K562 (cell line): Measurements from ENCODE around the gene PTPRF. TPM values are rescaled to one million over a fixed set of nuclear protein-coding genes. Genes with fewer than 3 reads are reported as not detected.

Experiments used
- BCLAF1 ChIP-seq, 2 experiments: fragments of 450-650 bp in 1 of 2; IDR thresholded peaks; 2 replicates each; pipeline ENCODE4 v1.6.1; 2011 to 2017; ENCODE audit warnings: low read depth in 2 of 2, antibody characterized with exemption in 1 of 2, borderline replicate concordance in 1 of 2, low read length in 1 of 2, mild to moderate bottlenecking in 1 of 2, mixed read lengths in 1 of 2; ENCODE audit not compliant: control insufficient read depth in 1 of 2
- CHD2 ChIP-seq: IDR thresholded peaks from 2 replicates; pipeline ENCODE4 v1.6.1; 2011; ENCODE audit warnings: low read depth, low read length
- ELF2 ChIP-seq: fragments of 250-450 bp; sonication (Bioruptor Pico); IDR thresholded peaks from 2 replicates; pipeline ENCODE4 v1.5.0; 2021; ENCODE audit warnings: mild to moderate bottlenecking
- HOMEZ ChIP-seq: fragments of 250-450 bp; sonication (Bioruptor Pico); IDR thresholded peaks from 2 replicates; pipeline ENCODE4 v1.4.0; 2020; ENCODE audit warnings: mild to moderate bottlenecking, moderate library complexity
- MAFK ChIP-seq: IDR thresholded peaks from 2 replicates; pipeline ENCODE4 v1.6.1; 2011; ENCODE audit warnings: low read length, improper control_type of control experiment
- NBN ChIP-seq: fragments of 450-650 bp; IDR thresholded peaks from 2 replicates; pipeline ENCODE4 v1.6.1; 2016; ENCODE audit warnings: low read depth, mild to moderate bottlenecking
- NCOA2 ChIP-seq, 2 experiments: fragments of 450-650 bp; IDR thresholded peaks; 2 replicates each; pipeline ENCODE4 v1.6.1; 2018; ENCODE audit warnings: mild to moderate bottlenecking in 2 of 2, moderate library complexity in 1 of 2; ENCODE audit not compliant: partially characterized antibody in 2 of 2
- SAP30 ChIP-seq: fragments of 200-600 bp; sonication (generic); IDR thresholded peaks from 2 replicates; pipeline ENCODE4 v1.6.1; 2012; ENCODE audit warnings: borderline replicate concordance, low read depth, mild to moderate bottlenecking, moderate library complexity, low read length, control low read depth, inconsistent platforms; ENCODE audit not compliant: insufficient read depth, poor library complexity, severe bottlenecking
- SNRNP70 ChIP-seq: fragments of 200-400 bp; formaldehyde crosslinking; optimal IDR thresholded peaks from 2 replicates; pipeline ENCODE3; 2017; ENCODE audit warnings: low read depth, low read length
- SRF ChIP-seq, 2 experiments: fragments of 250-450, 450-650 bp in 1 of 2; sonication (Bioruptor Pico) in 1 of 2; sonication (generic) in 1 of 2; formaldehyde crosslinking; IDR thresholded peaks; 2 replicates each; pipeline versions ENCODE4 v1.5.0 to v1.5.1; 2020 to 2022; ENCODE audit warnings: mild to moderate bottlenecking in 1 of 2, missing genetic modification reagents in 1 of 2
- TAF7 ChIP-seq: fragments of 450-650 bp; IDR thresholded peaks from 2 replicates; pipeline ENCODE4 v1.6.1; 2016; ENCODE audit warnings: missing genetic modification characterization, missing compliant biosample characterization
- TCF3 ChIP-seq: sonication (generic); formaldehyde crosslinking; IDR thresholded peaks from 2 replicates; pipeline ENCODE4 v1.4.0; 2020; ENCODE audit warnings: mild to moderate bottlenecking, missing genetic modification reagents
- TCF7L2 ChIP-seq: fragments of 150-350 bp; IDR thresholded peaks from 2 replicates; pipeline ENCODE4 v1.6.1; 2016; ENCODE audit warnings: low read depth, mild to moderate bottlenecking, low read length, moderate library complexity
- THRB ChIP-seq: fragments of 450-650 bp; formaldehyde crosslinking; conservative IDR thresholded peaks from 2 replicates; pipeline ENCODE4 v1.4.0; 2022; ENCODE audit warnings: mild to moderate bottlenecking, missing genetic modification characterization
- ZNF609 ChIP-seq: sonication (generic); formaldehyde crosslinking; IDR thresholded peaks from 2 replicates; pipeline ENCODE4 v1.8.1; 2023; ENCODE audit warnings: missing genetic modification reagents, mild to moderate bottlenecking, borderline replicate concordance
- polyA plus RNA-seq, 8 experiments: library from polyadenylated mRNA; depleted of rRNA in 4 of 8; stranded (reverse) in 5 of 8; unstranded in 3 of 8; fragments of >200 nt; fragmentation: Nextera tagmentation in 2 of 8; fragmentation: Illumina TruSeq in 1 of 8; extraction: Ambion mirVana in 2 of 8; extraction: Trizol in 1 of 8; gene quantifications; 2 replicates each; pipeline versions ENCODE4 v1.2.1 to v1.2.3, GENCODE V29; 2011 to 2014; ENCODE audit warnings: inconsistent platforms in 1 of 8, missing spikeins in 1 of 8
- total RNA-seq, 7 experiments: library from RNA; depleted of rRNA in 6 of 7; stranded (reverse); fragments of >200 nt in 6 of 7; fragmentation: Illumina TruSeq in 2 of 7; extraction: Trizol in 2 of 7; gene quantifications; 2 replicates each; pipeline versions ENCODE4 v1.2.1 to v1.2.3, GENCODE V29; 2011 to 2021; ENCODE audit warnings: low replicate concordance in 1 of 7

Gene PTPRF
- total and polyA plus RNA-seq, 9 of the 15 experiments (the other 6 are each of a cell fraction or from before 2014, with no cell fraction given) = 0.13 to 4.3 (median 1.1) TPM

- TF ChIP-seq BCLAF1 (IDR thresholded peaks at IDR 0.05; ENCODE audit: borderline replicate concordance in 1 of 2, control insufficient read depth in 1 of 2, low read depth in 2 of 2, low read length in 1 of 2) = no peak
- no peak for TF ChIP-seq TCF3 (CRISPR knock-in tag)
- no peak for TF ChIP-seq NCOA2 (IDR thresholded peaks at IDR 0.05; ENCODE audit: partially characterized antibody in 2 of 2)
- no peak for TF ChIP-seq HOMEZ (CRISPR knock-in tag)
- peak; percentile 91 for TF ChIP-seq THRB (CRISPR knock-in tag)
- TF ChIP-seq ELF2 (CRISPR knock-in tag) = 0 out of 2 replicates have a peak, but pooled peaks have one; percentile 45
- peak; percentile 67 to 73; a peak in 2 of 4 replicates for TF ChIP-seq SRF (CRISPR knock-in tag; IDR thresholded peaks at IDR 0.05)
- TF ChIP-seq TCF7L2 = no peak
- no peak for TF ChIP-seq ZNF609 (CRISPR knock-in tag)
- peak; percentile 86 for TF ChIP-seq TAF7
- peak; percentile 84 for TF ChIP-seq SAP30
- TF ChIP-seq MAFK = no peak
- no peak for TF ChIP-seq SNRNP70
- TF ChIP-seq CHD2 = peak; percentile 75
- TF ChIP-seq NBN = peak; percentile 74; the same call in 1 of the 2 replicates
Observed at GRCh38 chr1:43650310-43651085, 119.8 kb downstream of the PTPRF start (continued).
